Measurements from ENCODE around the gene DOCK6.

DOCK6 gene

DNA sequence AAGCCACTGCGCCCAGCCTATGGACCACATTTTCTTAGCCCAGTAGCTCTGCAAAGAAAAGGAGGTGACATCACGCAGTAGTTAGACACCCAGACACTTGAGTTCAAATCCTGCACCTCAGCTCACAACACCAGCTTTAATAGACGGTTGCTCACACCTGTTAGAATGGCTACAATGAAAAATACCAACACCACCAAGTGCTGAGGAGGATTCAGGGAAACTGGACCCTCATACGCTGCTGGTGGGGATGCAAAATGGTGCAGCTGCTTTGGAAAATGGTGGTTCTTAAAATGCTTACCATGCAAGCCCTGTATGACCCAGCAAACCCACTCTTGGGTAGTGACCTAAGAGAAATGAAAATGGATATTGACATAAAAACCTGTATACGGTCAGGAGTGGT, 11.7 kb upstream of the DOCK6 start:
- no peak for DNase-seq (ENCODE audit: low spot score)

DNA sequence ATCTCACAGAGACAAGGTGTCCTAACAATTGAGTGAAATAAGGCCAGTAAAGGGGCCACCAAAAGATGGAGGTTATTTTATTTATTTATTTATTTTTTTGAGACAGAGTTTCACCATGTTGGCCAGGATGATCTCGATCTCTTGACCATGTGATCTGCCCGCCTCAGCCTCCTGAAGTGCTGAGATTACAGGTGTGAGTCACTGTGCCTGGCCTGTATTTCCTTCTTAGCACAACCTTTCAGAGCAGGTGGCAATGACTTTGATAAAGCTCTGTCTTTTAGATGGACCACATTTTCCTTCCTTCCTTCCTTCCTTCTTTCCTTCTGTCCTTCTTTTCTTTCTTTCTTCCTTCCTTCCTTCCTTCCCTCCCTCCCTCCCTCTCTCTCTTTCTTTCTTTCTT, 11.0 kb upstream of the DOCK6 start:
- DNase-seq (ENCODE audit: low spot score), result no peak

- DNase-seq (ENCODE audit: low spot score), result no peak
These were observed 7.1 kb upstream of the DOCK6 start for GRCh38 chr19:11269408-11269807.

GRCh38 chr19:11268783-11269267, 6.5 kb upstream of the DOCK6 start:
- DNase-seq (ENCODE audit: low spot score), result no peak

DNA sequence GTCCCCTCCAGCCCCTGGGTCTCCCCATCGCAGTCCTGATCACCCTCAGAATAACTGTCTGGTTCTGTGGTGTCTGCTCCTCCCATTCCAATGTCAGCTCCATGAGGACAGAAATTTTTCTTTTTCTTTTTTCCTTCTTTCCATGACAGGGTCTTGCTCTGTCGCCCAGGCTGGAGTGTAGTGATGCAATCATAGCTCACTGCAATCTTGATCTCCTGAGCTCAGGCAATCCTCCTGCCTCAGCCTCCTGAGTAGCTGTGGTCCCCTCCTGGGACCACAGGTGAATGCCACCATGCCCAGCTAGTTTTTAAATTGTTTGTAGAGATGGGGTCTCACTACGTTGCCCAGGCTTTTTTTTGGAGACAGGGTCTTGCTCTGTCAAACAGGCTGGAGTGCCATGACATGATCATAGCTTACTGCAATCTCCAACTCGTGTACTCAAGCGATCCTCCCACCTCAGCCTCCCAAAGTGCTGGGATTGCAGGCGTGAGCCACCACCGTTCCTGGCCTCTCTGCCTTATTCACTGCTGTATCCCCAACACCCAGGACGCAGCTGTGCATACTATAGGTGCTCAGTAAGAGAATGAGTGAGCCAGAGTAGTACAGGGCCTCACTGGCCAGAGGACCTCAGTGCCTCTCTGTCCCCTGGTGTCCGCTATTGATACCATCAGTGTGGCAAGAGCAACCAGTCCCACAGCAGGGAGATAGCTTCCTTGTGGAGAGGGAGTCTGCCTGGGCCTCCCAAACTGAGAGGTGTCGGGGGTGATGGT, 5.2 kb upstream of the DOCK6 start:
- DNase-seq (ENCODE audit: low spot score), result no peak

GRCh38 chr19:11265785-11266236, 3.5 kb upstream of the DOCK6 start:
- no peak for DNase-seq (ENCODE audit: low spot score)

DNA sequence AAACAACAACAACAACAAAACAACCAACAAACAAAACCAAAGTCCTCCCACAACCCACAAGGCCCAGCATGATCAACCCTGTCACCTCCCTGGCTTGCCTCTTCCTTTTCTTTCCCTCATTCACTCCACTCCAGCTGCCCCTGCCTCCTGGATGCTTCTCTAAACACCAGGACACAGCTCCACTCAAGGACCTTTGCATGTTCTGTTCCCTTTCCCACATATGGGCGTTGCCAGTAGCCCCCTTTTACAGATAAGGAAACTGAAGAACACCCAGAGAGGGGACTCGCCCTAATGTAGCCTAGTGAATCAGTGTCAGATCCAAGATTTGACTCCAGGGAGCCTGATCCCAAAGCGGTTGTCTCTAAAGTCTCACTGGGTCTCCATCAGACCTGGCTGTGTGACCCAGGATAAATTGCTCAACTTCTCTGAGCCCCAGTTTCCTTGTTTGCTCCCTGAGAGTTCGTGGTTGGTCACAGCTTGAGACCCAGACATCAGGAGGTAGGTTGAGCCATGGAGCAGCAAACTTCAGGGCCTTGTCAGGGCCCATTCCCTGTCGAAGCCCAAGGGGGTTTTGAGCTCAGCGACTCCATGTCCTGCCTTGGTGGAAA, 3.0 kb upstream of the DOCK6 start:
- DNase-seq (ENCODE audit: low spot score), result no peak

GRCh38 chr19:11264452-11265176, 2.3 kb upstream of the DOCK6 start:
- DNase-seq (ENCODE audit: low spot score), result no peak

DNA sequence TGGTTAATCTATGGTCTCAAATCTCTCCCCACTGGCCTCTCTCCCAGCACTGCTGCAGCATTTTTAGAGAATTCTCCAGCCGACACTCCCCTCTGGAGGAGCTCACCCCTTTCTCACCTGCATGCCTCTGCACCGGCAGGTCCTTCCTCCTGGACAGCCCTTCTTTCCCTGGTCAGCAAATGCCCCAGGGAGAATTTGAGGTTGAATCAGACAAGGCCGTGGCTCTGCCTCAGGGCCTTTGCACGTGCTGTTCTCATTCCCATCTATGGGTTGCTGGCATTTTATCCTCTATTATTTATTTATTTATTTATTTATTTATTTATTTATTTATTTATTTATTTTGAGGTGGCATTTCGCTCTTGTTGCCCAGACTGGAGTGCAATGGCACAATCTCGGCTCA, 1.4 kb upstream of the DOCK6 start:
- DNase-seq (ENCODE audit: low spot score), result no peak

DNA sequence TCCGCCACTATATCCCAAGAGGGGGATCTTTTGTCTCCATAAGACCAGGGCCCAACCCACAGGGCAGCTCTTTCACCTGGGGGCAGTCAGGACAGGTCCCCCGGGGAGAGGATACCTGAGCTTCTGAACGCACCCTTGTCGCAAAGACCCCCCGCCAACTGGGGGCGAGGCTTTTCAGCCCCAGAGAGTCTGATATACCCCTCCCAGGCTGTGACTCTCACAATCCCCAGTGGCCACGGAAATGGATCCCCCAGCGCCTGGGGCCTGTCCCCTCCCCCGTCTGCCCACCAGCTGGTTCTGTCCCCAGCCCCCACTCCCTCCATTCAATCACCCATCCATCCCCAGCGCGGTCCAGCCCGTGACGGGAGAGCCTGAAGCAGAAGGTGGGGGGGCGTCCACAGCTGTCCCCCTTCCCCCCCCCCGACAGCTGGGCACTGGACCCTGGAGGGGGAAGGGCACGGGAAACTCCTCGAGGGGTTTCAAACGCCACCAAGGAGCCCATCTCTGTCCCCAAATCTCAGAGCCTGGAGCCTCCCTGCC, 823 bp downstream of the DOCK6 start:
- no peak for DNase-seq (ENCODE audit: low spot score)

- no peak for DNase-seq (ENCODE audit: low spot score)
These were observed 1.3 kb downstream of the DOCK6 start for GRCh38 chr19:11260996-11261395.

DNA sequence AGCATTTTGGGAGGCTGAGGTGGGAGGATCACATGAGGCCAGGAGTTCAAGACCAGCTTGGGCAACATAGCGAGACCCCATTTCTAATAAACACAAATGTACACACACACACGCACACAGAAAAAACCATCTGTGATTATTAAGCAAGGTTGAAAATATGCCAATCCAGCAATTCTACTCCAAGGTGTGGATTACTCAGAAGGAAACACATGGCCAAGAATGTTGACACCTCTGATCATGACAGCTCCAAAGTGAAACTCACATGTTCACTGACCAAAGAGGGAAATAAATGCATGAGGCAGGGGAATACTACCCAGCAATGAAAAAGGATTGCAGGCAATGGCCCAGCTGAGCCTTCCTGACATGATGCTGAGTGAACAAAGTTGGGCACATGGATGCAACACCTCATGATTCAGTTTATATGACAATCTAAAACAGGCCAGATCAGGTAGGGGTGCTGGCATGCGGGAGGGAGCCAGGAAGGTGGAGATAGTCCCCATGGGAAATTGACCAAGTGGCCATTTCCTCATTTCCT, 4.4 kb downstream of the DOCK6 start:
- DNase-seq (ENCODE audit: low spot score), result no peak

GRCh38 chr19:11256189-11256588, 6.1 kb downstream of the DOCK6 start:
- DNase-seq (ENCODE audit: low spot score), result no peak

DNA sequence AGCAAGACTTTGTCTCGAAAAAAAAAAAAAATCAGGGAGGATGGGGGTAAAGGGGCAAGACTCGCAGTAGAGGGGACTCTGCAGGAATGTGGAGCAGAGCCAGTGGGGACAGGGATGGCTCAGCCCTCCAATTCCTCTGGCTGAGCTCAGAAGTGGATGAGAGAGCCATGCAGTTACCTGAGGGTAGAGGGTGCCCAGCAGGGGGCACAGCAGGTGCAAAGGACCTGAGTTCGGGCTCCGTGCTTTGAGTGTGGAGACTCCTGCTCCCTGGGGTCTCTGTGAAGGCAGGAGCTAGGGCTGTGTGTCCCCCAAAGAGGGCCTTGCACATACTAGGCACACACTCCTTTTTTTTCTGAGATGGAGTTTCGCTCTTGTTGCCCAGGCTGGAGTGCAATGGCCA, 7.7 kb downstream of the DOCK6 start:
- DNase-seq (ENCODE audit: low spot score), result no peak

- DNase-seq (ENCODE audit: low spot score), result no peak
These were observed 9.5 kb downstream of the DOCK6 start for GRCh38 chr19:11252665-11253355.

GRCh38 chr19:11251650-11252314, 10.5 kb downstream of the DOCK6 start:
- no peak for DNase-seq (ENCODE audit: low spot score)

DNA sequence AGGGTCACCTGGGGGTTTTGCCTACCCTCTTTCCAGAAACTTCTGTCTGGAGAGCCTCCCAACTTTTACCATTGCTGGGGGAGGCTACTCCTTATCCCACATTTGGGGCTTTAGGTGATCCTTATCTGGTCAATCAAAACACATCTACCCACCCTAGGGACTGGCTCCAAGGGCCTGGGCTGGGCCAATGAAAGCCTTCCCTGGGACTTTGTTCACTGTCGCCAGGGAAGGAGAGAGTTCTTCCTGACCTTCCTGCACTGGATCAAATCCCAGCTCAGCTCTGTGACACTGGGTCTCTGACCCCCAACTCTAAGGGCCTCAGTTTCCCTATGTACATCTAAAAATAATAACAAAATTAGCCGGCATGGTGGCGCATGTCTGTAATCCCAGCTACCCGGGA, 11.1 kb downstream of the DOCK6 start:
- DNase-seq (ENCODE audit: low spot score), result no peak

- no peak for DNase-seq (ENCODE audit: low spot score)
These were observed 13.5 kb downstream of the DOCK6 start for GRCh38 chr19:11248852-11249251.

GRCh38 chr19:11247934-11248333, 14.4 kb downstream of the DOCK6 start:
- DNase-seq (ENCODE audit: low spot score), result no peak

DNA sequence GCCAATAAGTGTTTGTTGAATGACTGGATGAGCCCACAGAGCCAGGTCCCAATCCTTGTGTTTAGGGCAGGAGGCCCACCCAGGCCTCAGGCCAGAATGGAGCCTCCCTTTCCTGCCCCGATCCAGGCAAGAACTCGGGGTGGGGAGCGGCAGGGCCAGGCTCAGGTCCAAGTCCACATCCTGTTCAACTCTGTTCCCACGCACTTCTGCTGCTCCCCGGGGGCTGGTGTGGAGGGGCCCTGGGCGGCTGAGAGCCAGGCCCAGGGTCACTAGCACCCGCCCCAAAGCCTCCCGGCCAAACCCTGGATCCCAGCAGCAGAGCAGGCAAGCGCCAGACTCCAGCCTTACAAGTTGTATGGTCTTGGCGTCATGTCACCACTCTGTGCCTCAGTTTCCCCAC, 14.9 kb downstream of the DOCK6 start:
- DNase-seq (ENCODE audit: low spot score), result no peak

DNA sequence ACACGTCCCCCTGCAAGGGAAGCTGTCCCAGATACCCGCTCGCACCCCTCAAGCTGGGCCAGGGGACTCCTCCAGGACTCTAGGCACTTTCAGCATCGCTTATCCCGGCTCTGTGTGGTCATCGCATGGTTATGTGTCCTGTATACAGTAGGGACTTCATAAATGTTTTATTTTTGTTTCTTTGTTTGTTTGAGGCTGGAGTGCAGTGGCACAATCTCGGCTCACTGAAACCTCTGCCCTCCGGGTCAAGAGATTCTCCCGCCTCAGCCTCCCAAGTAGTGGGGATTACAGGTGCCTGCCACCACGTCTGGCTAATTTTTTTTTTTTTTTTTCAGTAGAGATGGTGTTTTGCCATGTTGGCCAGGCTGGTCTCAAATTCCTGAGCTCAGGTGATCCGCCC, 15.4 kb downstream of the DOCK6 start:
- DNase-seq (ENCODE audit: low spot score), result no peak

Data from hematopoietic multipotent progenitor cell treated with erythropoietin and hydrocortisone succinate and interleukin-3 and kit ligand, for 17 days (in vitro differentiated cells).